Measurements from ENCODE around the gene CHAT.

- TF ChIP-seq CTCF (IDR thresholded peaks at IDR 0.05) (no peak), POLR2A (IDR thresholded peaks at IDR 0.05) (no peak)
These were observed 82.5 kb downstream of the CHAT start for GRCh38 chr10:49696311-49696710.
